DMS 273 (cell line): Measurements from ENCODE around the gene ATP6V1F.
"Not testable (repeated sequence)": the region's sequence is repeated elsewhere in the genome, so short reads cannot be mapped to it uniquely, and the experiment has no call there.

ENCODE experiments used
- DNase-seq: peaks from one replicate; lab custom pipeline; 2025; ENCODE audit not compliant: unreplicated experiment; lab: John Stamatoyannopoulos, UW

The ATP6V1F gene

DNA sequence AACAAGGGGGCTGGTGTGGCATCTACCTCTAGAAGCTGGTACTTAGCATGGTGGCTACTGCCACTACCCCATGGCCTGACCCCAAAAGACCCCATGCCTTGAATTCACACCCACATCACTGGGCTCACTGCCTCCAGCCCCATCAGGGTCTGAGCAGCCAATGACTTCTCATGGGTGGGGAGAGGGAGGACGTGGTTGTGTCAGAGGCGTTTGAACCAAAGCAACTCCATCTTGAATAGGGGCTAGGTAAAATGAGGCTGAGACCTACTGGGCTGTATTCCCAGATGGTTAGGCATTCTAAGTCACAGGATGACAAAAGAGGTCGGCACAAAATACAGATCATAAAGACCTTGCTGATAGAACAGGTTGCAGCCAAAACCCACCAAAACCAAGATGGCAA lies 32.7 kb downstream of the ATP6V1F start:
- no peak for DNase-seq

DNA sequence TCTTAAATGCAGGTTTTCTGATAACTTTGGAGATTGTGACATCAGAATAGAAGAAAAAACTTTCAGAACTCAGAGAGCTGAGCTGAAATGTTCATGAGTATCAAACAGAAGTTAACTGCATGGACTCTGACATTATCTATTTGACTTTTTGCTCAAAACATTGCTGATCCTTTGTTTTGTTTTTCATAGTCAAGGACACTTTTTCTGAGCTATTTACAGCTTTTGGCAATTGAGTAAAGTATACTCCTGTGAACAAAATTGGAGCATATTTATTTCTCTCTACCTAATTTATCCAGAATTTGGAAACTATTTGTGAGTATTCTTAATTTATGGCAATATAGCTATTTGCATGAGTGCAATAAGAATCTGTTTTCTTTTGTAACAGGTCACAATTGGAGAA lies 36.7 kb downstream of the ATP6V1F start:
- DNase-seq = no peak

DNA sequence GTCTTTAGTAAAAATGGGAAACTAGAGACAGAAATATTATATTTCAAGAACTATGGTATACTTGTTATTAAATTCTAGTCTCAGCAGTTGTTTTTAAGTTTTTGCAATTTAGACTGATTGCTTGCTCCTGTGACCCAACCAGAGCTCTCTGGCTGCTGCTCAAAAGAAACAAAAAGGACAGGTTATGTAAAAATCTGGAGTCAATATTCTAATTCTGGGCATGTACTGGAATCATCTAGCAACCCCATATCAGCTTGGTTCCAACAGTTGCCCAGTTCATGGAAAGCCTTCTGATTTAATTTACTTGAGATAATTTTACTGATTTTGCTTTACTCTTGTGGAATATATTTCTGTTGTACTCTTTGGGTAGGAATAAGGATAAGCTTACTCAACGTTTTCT lies 37.6 kb downstream of the ATP6V1F start:
- no peak for DNase-seq

DNA sequence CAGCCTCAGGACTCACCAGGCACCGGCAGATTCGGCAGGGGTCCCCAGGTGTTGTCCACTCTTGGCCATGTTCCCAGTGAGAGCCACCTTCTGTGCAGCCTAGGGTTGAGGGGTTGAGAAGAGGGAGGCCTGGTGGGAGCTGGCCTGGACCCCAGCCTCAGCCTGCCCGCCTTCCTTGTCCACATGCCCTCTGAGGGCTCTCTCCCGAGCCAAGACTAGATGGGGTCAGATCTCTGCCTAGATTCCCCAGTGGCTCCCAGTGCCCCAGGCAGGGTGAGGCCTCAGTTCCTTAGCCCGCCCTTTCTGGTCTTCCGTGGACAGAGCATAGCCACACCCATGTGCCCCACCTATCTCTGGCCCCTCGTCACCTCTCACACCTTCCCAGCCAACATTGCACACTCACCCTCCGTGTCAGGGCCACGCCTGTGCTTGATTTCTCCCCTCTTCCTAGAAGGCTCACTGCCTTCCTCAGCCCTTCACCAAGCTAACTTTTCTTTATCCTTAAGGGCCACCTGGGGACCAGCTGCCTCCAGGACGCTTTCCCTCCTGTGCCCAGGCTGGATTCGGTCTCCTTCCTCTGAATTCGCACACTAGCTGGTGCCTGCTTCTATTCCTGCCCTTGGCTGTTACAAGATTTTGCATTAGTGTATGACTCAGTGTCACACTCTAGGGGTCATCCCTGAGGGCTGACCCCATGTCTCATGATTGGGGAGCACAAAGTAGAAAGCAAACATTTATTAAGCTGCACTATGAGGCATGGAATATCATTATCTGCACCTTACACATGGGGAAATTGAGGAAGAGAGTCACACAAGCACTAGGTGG lies 40.3 kb downstream of the ATP6V1F start:
- DNase-seq = no peak

DNA sequence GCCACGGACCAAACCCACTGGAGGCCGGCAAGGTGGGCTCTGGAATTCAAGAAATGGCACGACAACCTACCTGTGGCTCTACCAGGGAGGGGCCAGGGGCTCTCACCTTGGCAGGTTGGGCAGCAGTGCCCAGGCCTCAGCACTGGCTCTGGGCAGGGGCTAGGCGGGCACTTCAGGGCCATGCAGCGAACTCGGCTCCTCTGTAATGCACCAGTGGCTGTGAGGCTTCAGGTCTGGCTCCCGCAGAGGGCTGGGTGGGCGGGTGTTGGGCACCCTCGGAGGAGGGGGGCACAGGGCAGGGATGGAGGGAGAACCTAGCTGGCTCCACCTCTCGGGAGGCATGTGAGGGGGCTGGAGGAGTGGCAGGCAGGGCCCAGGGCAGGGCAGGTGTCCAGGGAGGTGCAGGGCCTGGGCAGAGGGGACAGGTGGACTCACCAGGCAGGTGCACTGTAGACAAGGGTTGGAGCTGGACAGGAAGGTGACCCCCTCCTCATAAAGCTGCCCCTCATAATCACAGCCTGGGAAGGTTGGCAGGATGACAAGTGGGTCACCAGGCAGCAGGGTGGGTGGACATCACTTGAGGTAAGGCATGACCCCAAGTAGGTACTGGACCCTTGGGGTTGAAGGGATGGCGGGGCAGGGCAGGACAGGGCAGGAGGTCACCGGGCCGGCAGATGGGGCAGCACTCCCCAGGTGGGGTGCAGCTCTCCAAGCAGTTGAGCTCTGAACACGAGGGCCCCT lies 41.1 kb downstream of the ATP6V1F start:
- DNase-seq = no peak

DNA sequence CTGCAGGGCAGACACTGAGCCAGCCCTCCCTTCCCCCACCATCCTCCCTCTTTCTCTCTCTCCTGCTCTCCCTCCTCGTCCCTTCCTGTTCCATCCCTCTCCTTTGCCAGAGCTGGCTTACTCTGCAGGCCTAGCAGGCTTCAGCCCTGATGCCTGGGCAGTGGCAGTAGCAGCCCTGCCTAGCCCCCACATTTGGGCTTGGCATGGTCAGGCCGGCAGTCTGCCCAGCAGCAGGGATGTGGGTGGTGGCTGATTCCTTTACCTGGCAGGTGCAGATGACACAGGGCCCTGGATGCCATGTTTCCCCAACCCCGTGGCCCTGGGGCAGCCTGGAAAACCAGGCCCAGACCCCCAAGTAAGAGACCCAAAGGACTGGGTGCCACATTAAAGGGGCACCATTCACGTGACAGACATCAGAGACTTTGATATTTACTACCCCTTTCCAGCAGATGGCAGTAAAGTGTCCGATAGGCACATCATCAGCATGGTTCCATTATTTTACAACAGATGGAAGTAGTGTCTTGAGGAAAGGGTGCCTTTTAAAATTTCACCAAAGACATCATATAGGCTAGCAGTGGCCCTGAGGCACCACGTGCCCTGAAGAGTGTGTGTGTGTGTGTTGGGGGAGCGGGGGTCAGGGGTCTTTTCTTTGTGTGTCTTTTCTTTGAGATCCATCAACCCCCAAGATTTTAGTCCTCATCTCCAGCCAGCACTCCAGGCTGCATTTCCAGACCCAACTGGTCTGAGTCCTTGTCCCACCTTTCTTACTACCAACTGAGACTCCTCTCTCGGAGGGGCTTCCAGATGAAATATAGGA lies 41.9 kb downstream of the ATP6V1F start:
- peak; percentile 90 for DNase-seq

DNA sequence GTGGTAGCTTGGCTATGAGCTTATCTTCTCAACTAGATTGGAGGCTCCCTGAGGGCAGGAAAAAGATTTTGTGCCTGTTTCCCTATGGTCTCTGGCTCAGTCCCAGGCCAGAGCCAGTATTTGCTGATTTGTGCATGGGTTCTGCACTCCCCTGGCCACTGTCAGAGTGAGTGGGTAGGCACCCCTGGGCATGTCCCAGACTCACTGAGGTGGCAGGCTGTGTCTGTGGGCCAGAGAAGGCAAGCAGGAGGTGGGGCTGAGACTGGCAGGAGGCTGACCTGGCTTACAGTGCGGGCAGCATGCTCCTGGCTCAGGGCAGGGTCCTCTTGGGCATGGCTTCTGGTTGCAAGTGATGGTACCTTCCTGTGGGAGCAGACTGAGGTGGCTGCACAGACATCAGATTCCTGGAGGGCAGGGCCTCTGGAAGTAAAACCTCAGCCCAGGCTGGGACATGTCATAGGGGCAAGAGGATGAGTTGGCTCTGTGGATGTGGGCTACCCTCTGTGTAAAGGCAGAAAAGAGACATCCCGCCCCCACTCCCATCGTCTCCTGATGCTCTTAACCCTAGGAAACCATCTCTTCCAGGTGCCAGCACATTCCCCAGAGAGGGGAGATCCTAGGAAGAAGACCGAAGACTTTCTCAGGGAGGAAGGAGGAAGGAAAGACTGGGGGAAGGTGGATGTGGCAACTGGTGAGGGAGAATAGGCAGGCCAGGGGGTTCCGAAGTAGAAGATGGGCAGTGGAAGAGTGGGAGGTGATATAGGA lies 43.5 kb downstream of the ATP6V1F start:
- DNase-seq = no peak

DNA sequence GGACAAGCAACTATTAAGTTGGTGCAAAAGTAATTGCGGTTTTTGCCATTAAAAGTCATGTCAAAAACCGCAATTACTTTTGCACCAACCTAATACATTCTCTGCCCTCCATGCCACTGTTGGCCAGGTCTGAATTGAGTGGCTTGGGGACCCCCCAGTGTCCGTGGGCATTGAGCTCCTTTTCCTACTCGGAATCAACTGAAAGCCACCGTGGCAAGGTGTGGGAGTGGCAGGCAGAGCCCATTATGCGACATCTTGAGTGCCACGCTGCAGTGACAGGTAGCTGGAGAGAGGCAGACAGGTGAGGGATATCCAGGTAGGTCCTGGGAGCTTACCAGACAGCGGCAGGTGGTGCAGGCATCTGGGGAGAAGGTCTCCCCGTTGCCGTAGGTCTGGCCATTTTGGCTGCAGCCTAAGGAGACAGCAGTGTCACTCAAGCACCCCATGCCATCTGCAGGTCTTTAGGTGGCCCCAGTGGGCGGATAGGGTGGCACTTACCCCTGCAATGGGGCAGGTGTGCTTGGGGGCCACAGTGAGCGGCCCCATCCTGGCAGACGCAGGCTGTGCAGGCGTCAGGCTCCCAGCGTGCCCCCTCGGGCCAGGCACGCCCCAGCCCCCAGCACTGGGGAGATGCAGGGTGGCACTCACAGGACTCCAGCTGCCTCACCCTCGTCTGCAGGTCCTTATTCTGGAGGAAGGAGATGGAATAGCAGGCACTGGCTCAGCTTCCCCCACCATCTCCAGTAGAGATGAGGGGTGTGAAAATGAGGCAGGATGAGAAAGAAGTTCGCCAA lies 44.3 kb downstream of the ATP6V1F start:
- no peak for DNase-seq

DNA sequence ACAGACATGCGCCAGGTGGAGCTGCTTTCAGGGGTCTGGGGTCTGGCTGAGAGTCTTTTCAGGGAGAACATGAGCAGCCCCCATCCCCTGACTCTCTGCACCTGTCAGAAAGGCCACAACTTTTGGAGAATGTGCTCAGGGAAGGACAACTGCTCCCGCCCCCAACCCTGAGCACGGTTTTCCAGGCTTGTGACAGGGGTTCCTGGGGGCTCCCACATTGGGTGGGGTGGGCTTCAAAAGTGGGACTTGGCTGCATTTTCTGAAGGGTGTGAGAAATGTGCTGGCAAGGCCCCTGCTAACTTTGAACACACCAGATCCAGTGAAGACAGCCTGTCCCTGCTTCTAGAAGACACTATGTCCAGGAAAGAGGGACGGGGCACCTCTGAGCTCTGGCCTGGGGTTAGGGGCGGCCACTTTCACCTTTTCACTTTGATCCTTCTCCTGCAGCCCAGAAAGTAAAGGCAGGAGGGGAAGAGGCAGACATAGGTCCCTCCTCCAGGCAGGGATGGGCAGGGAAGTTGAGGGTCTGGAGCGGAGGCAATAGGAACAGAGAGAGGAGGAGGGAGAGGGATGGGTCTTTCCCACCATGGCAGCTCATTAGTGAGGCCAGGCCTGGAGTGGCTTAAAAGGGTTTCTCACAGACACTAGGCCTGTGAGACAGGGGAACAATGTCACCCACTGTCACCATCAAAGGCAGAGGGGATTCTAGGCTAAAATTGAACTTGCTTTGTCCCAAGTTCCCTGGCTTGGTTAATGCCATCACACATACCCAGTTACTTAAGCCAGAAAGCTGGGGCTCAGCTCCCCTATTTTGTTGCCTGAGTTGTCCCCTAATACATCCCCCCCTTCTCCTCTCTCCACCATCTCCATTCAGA lies 46.3 kb downstream of the ATP6V1F start:
- DNase-seq = no peak

DNA sequence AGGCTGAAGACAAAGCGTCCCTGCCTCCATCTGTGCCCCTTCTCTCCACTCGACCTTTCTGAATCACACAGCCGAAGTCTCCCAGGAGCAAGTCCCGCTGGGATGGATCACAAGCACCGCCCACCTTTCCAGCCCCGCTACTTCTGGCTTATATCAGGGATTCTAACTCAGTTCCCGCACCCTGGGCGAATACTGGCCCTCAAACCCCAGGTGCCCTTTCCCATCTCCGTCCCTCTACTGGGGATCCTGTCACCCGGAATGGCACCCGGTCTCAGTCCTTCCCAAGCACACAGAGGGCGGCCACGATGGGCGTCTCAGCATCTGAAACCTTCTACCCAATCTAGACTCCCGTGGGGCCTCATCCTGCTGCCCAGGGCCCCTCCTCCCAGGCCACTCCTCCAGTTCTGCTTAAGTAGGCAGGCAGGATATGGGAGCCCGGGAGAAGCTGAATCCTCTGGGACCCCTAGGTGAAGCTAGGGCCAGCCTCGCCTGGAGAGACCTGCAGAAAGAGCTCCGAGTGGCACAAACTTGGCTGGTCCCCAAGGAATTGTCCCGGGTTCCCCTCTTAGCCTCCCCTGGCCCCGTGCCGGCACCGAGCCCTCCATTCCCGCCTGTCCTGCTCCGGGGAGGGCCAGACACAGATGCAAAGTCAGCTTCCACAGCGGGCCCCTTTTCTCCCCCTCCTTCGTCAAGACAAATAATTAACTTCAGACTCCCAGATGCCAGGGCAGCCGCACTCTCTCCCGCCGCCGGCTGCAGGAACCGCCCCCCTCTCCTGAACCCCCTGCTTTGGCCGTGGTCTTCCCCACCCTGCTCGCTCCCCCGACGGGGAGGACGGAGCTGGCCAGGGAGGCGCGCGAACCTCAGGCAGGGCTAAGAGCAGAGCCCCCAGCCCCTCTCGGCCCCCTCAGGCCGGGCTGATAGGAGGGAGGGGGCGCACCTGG lies 47.2 kb downstream of the ATP6V1F start:
- DNase-seq = peak; percentile 76

DNA sequence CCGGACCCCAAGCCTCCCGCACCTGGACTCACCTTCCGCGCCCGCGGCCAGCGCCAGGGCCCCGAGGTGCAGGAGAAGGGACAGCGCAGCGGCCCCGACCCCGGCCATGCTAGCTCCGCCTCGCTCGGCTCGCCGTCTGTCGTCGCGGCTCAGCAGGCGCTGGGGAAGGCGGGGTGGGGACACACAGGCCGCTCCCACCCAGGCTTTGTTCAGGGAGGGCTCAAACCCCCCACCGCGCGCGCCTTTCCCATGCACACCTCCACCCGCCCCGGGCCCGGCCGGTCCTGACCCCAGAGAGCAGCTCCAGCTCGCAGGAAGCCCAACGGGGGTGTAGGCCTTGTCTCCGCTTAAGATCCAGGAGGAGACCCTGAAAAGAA lies 47.9 kb downstream of the ATP6V1F start, which contains the start of gene KCP:
KCP (minus strand) TSS at position 141 of the 377 bp plus-strand sequence; CDS start at position 108, 33 bp downstream.
- no peak for DNase-seq

DNA sequence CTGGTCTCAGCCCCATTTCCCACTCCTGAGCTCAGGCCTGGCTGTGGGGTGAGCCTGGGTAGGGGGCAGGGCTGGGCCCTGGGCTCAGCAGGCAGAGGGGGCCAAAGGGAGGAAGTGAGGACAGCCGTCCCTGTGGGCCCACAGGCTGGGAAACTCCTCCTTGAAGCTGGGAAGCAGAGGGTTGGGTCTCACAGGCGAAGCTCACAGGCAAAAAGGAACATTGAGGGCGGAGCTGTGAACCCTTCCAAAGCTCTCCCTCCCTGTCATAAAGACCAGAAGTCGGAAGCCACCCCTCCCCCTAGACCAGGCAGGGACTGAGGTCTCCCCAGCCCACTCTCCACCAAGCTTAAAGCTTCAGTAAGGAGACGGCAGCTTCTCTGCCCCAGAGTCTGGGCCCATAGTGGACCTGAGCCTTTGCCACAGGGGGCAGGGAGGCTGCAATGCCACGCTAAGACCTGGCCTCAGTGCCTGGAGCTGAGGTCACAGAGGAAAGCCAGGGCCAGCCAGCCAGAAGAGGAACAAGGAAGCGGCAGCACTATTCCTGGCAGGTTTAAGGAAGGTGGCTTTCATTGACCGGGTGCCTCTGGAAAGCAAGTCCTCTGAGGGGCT lies 48.9 kb downstream of the ATP6V1F start:
- peak; percentile 48 for DNase-seq

DNA sequence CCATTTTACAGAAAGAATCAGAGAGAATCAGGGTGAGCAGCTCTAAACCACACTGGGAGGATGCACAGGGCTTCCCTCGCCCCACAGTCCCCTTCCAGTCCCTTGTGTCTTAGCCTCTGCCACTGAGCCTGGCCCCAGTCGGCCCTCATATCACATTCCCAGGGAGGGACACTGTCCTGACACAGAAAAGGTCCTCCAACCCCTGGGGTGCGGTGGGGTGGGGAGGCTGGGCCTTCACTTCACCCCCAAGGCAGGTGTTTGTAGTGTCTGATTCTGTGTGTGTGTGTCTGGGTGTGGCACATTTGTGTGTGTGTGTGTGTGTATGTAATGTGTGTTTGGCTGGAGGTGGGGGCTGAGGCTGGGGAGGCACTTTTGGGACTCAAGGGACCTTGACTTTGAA lies 49.6 kb downstream of the ATP6V1F start:
- DNase-seq = no peak

DNA sequence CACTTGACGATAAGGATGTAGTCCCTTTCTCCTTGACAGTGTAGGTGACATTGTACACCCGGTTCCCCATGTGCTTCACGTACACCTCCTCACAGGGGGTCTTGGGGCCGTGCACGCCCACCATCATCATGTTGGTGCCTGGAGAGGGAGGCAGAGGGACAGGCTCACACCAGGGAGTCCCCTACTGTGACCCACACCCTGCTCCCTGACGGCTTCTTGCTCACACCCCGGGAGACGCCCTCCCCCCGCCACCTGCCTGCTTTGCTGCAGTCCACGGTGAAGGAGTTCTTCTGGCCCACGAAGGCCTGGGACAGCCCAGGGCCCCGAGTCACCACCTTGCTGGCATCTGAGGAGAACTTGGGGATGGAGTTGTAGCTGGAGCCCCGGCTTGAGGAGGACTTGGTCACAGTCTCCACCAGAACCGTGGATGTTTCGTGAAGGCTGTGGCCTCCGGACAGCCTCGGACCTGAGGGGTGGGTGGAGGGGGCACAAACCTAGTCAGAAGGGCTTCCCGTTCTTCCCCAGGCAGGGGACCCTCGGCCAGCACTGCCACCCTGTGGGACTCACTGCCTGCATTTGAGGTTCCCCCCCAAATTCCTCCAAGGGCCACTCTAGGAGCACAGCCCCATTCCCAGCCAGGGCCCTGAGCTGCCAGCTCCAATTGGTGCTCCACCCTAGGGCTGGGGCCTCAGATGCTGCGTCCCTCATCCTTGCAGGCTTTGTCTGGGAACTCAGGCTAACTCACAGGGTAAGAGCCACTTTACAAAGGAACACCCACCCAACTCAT lies 50.2 kb downstream of the ATP6V1F start:
- not testable (repeated sequence) for DNase-seq

DNA sequence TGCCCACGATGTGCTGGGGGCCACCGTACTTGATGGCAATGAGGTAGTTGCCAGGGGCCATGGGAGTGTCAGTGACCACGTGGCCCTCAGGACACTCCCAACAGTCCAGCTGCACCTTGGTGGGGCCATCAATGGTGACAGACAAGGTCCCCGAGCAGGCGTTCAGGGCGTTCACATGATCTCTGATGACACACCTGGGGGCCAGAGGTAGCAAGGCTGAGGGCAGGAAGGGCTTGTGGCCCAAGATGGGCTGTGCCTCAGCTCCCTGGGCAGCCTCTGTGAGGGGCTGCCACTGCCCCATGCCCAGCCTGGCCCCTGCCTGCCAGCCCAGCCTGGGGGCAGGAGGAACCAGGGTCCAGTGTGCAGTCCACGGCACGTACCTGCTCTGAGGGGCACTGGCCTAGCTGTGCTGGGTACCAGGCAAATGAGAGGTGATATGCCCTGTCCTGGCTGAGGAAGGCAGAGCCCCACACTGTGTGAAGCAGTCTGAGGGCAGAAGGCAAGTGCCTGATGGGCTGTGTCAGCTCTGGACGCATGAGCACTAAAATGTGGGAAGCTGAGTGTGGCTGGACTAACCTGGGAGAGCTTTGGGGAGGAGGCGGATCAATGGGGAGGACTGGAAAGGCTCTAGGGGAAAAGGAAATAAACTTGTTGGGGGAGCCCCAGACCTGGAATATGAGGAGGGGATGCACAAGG lies 51.4 kb downstream of the ATP6V1F start:
- DNase-seq = no peak

DNA sequence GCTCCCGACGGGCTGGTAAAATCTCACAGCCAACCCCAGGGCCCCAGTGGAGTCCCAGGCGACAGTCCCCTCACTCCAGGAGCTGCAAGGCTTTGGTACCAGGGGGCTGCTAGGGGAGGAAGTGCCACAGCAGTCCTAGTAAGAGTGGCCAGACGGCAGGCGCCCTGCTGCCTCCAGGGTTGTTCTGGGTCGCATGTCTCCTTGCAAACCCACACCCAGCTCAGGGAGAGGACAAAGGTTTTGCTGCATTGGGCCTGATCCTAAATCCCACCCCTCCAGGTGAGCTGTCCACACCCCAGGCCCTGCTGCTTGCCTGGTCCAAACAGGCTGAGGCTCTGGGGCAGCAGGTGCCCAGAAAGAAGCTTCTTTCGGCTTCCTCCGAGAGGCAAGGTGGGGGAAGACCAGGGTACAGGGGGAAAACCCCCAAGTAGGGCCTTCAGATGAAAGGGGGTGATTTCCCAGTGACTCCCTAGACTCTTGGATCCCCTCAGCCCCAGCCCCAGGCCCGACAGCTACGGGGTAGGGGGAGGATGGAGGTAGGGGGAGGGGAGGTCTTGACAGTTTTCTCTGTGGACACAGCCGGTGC lies 52.0 kb downstream of the ATP6V1F start:
- no peak for DNase-seq
